ENCODE data around the gene PCDHGA8. TPM values are rescaled to one million over a fixed set of nuclear protein-coding genes. Genes with fewer than 3 reads are reported as not detected.

Gene PCDHGA8
- total RNA-seq, 1 donor from 2014 or later: 0.69 TPM

GRCh38 chr5:141349917-141350619, 42.4 kb upstream of the PCDHGA8 start, which contains the start of gene PCDHGB1:
TSS of gene PCDHGB1 (plus strand) at chr5:141350099. CDS start at chr5:141350261, 162 bp downstream.
- H3K27ac Mint-ChIP-seq: no peak within 1 kb of the TSS

GRCh38 chr5:141351591-141351990, 40.8 kb upstream of the PCDHGA8 start:
- ATAC-seq (ENCODE audit: low read depth) (no peak), DNase-seq (no peak)
- Mint-ChIP-seq H3K27me3 (peaks cover 56% of the 10 kb centered on the region), H3K9me3 (peaks cover 13% of the 10 kb centered on the region), H3K4me3 (no peak overlapping the region), H3K27ac (no peak overlapping the region), H3K4me1 (no peaks in the 10 kb centered on the region), H3K36me3 (ENCODE audit: low read depth) (no peaks in the 10 kb centered on the region)
- POLR2A ChIA-PET: no interaction called here
- CTCF ChIA-PET: interaction anchor here (1.2 to 2.5 kb wide), 2 partner anchors 31 to 212 kb away, joined by 3 to 8 read pairs; partner anchors contain the start of gene TAF7
- no peak for TF ChIP-seq CTCF (IDR thresholded peaks at IDR 0.05)
- intact Hi-C loops (cut with micrococcal nuclease): no loop called here

More at GRCh38 chr5:141349917-141350619, 42.4 kb upstream of the PCDHGA8 start, which contains the start of gene PCDHGB1:
- H3K9me3 Mint-ChIP-seq: peaks cover 14% of the 10 kb centered on the region
- peaks cover 46% of the 10 kb centered on the region for H3K27me3 Mint-ChIP-seq
- intact Hi-C loops (cut with micrococcal nuclease): no loop called here
- peak within 1 kb of the TSS; percentile 57 for H3K4me3 Mint-ChIP-seq
- ATAC-seq (ENCODE audit: low read depth) (no peak), DNase-seq (no peak)
- no peaks in the 10 kb centered on the region for H3K4me1 Mint-ChIP-seq
- TF ChIP-seq CTCF (IDR thresholded peaks at IDR 0.05): no peak
- CTCF ChIA-PET: interaction anchor here (0.9 to 2.5 kb wide), 3 partner anchors 20 to 214 kb away, joined by 3 to 8 read pairs (median 3); partner anchors contain the start of gene PCDHGB3
- no peaks in the 10 kb centered on the region for H3K36me3 Mint-ChIP-seq (ENCODE audit: low read depth)
- POLR2A ChIA-PET: no interaction called here

- ChIA-PET POLR2A (no interaction called here), CTCF (interaction anchor here (1.3 kb wide), 1 partner anchor 209 kb away, joined by 5 read pairs; no protein-coding TSS in a partner anchor)
- Mint-ChIP-seq H3K27ac (no peak within 1 kb of the TSS), H3K27me3 (peaks cover 58% of the 10 kb centered on the region), H3K36me3 (ENCODE audit: low read depth) (peaks cover 2% of the 10 kb centered on the region), H3K4me3 (no peak within 1 kb of the TSS), H3K4me1 (no peaks in the 10 kb centered on the region), H3K9me3 (peaks cover 18% of the 10 kb centered on the region)
- TF ChIP-seq CTCF (IDR thresholded peaks at IDR 0.05): no peak
- ATAC-seq (ENCODE audit: low read depth): no peak
- DNase-seq: no peak
- intact Hi-C loops (cut with micrococcal nuclease): no loop called here
Observed at GRCh38 chr5:141354900-141355469, 37.4 kb upstream of the PCDHGA8 start, which contains the start of gene PCDHGA4. TSS of gene PCDHGA4 (plus strand) at chr5:141355021. CDS start at chr5:141355108, 87 bp downstream.

DNA sequence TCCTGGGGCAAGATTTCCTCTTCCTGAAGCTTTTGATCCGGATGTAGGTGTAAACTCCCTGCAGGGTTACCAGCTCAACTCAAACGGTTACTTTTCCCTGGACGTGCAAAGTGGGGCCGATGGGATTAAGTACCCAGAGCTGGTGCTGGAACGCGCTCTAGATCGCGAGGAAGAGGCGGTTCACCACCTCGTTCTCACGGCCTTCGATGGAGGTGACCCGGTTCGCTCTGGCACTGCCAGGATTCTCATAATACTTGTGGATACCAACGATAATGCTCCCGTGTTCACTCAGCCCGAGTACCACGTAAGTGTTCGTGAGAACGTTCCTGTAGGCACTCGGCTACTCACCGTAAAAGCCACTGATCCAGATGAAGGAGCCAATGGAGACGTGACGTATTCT, 36.8 kb upstream of the PCDHGA8 start:
- Mint-ChIP-seq H3K4me3 (no peak overlapping the region), H3K9me3 (peaks cover 19% of the 10 kb centered on the region), H3K27me3 (peaks cover 59% of the 10 kb centered on the region), H3K36me3 (ENCODE audit: low read depth) (peaks cover 2% of the 10 kb centered on the region), H3K27ac (no peak overlapping the region), H3K4me1 (no peaks in the 10 kb centered on the region)
- TF ChIP-seq CTCF (IDR thresholded peaks at IDR 0.05): no peak
- ATAC-seq (ENCODE audit: low read depth) (no peak), DNase-seq (no peak)
- intact Hi-C loops (cut with micrococcal nuclease): no loop called here
- CTCF ChIA-PET: interaction anchor here (1.3 kb wide), 1 partner anchor 208 kb away, joined by 5 read pairs; no protein-coding TSS in a partner anchor
- POLR2A ChIA-PET: no interaction called here

GRCh38 chr5:141356133-141356532, 36.3 kb upstream of the PCDHGA8 start:
- Mint-ChIP-seq H3K9me3 (peaks cover 22% of the 10 kb centered on the region), H3K27ac (no peak overlapping the region), H3K27me3 (peaks cover 60% of the 10 kb centered on the region), H3K4me1 (no peaks in the 10 kb centered on the region), H3K36me3 (ENCODE audit: low read depth) (peaks cover 4% of the 10 kb centered on the region), H3K4me3 (no peak overlapping the region)
- TF ChIP-seq CTCF (IDR thresholded peaks at IDR 0.05): no peak
- ChIA-PET POLR2A (no interaction called here), CTCF (interaction anchor here (1.3 kb wide), 1 partner anchor 208 kb away, joined by 5 read pairs; no protein-coding TSS in a partner anchor)
- ATAC-seq (ENCODE audit: low read depth) (no peak), DNase-seq (no peak)
- intact Hi-C loops (cut with micrococcal nuclease): no loop called here
